Testis (tissue), 2 donors: ENCODE measurements around the gene OCA2.

Experiments
- CTCF ChIP-seq, 3 experiments: fragments of 450-650 bp in 2 of 3; fragments of 200-600 bp in 1 of 3; sonication (generic) in 1 of 3; IDR thresholded peaks; one replicate each; pipeline ENCODE4 v1.5.1; 2016 to 2019; ENCODE audit warnings: antibody characterized with exemption in 3 of 3, mild to moderate bottlenecking in 2 of 3, moderate library complexity in 1 of 3
- POLR2A ChIP-seq: fragments of 450-650 bp; IDR thresholded peaks from one replicate; pipeline ENCODE4 v1.6.1; 2017; ENCODE audit warnings: antibody characterized with exemption, mild to moderate bottlenecking, moderate library complexity

GRCh38 chr15:28120359-28120640 lies 21.2 kb upstream of the OCA2 start:
- TF ChIP-seq CTCF (IDR thresholded peaks at IDR 0.05) (no peak), POLR2A (no peak)
